SK-N-SH treated with all-trans-retinoic acid at 6 μM for 48 hours (cell line): Measurements from ENCODE around the gene MED8.

Experiments
- ATAC-seq: fragments of 200-7000 bp; cut with Tn5 transposase; 3 replicates; pipeline ENCODE4 v1.9.1; 2020; ENCODE audit warnings: mild to moderate bottlenecking, moderate library complexity
- ARNTL ChIP-seq: fragments of 450-650 bp; formaldehyde crosslinking; IDR thresholded peaks from 2 replicates; pipeline ENCODE4 v1.5.0; 2020; ENCODE audit warnings: low read depth, mild to moderate bottlenecking, moderate library complexity, borderline replicate concordance
- BACH2 ChIP-seq: fragments of 250-450 bp; sonication (Bioruptor Pico); IDR thresholded peaks from 2 replicates; pipeline ENCODE4 v1.9.0; 2021; ENCODE audit warnings: mild to moderate bottlenecking, borderline replicate concordance
- CSDC2 ChIP-seq: fragments of 250-450 bp; sonication (Bioruptor Pico); IDR thresholded peaks from 2 replicates; pipeline ENCODE4 v1.5.0; 2020; ENCODE audit warnings: mild to moderate bottlenecking, moderate library complexity
- ESRRG ChIP-seq: fragments of 250-450 bp; sonication (Bioruptor Pico); IDR thresholded peaks from 2 replicates; pipeline ENCODE4 v1.6.1; 2021; ENCODE audit warnings: mild to moderate bottlenecking
- GLIS3 ChIP-seq: fragments of 250-450 bp; sonication (Bioruptor Pico); IDR thresholded peaks from 2 replicates; pipeline ENCODE4 v1.5.0; 2020; ENCODE audit warnings: mild to moderate bottlenecking, moderate library complexity
- ISL1 ChIP-seq: fragments of 250-450 bp; sonication (Bioruptor Pico); IDR thresholded peaks from 2 replicates; pipeline ENCODE4 v2.1.2; 2022; ENCODE audit warnings: mild to moderate bottlenecking, moderate library complexity
- OSR1 ChIP-seq: fragments of 250-450 bp; sonication (Bioruptor Pico); IDR thresholded peaks from 2 replicates; pipeline ENCODE4 v1.8.0; 2022; ENCODE audit warnings: moderate library complexity, mild to moderate bottlenecking, inconsistent platforms
- PPARA ChIP-seq: fragments of 250-450 bp; sonication (Bioruptor Pico); IDR thresholded peaks from 2 replicates; pipeline ENCODE4 v1.5.0; 2020; ENCODE audit warnings: mild to moderate bottlenecking, borderline replicate concordance
- RARB ChIP-seq: fragments of 250-450 bp; sonication (Bioruptor Pico); IDR thresholded peaks from 2 replicates; pipeline ENCODE4 v1.8.0; 2021; ENCODE audit warnings: mild to moderate bottlenecking, moderate library complexity
- SNAI2 ChIP-seq: fragments of 250-450 bp; sonication (Bioruptor Pico); IDR thresholded peaks from 2 replicates; pipeline ENCODE4 v1.5.0; 2020; ENCODE audit warnings: mild to moderate bottlenecking, moderate library complexity
- TOX ChIP-seq: fragments of 250-450 bp; sonication (Bioruptor Pico); IDR thresholded peaks from 2 replicates; pipeline ENCODE4 v1.8.0; 2021; ENCODE audit warnings: mild to moderate bottlenecking, moderate library complexity, borderline replicate concordance
- ZC3H10 ChIP-seq: fragments of 250-450 bp; sonication (Bioruptor Pico); IDR thresholded peaks from 2 replicates; pipeline ENCODE4 v1.5.1; 2021; ENCODE audit warnings: mild to moderate bottlenecking, moderate library complexity
- ZFP30 ChIP-seq: fragments of 450-650 bp; formaldehyde crosslinking; IDR thresholded peaks from 2 replicates; pipeline ENCODE4 v1.5.0; 2022; ENCODE audit warnings: mild to moderate bottlenecking, moderate library complexity
- ZNF565 ChIP-seq: fragments of 450-650 bp; formaldehyde crosslinking; conservative IDR thresholded peaks from 2 replicates; pipeline ENCODE4 v1.5.0; 2020; ENCODE audit warnings: low read depth, mild to moderate bottlenecking, moderate library complexity
- ZNF70 ChIP-seq: fragments of 450-650 bp; formaldehyde crosslinking; IDR thresholded peaks from 2 replicates; pipeline ENCODE4 v1.5.0; 2020; ENCODE audit warnings: mild to moderate bottlenecking, moderate library complexity
- TF ChIP-seq, protein P1 (sequence below): fragments of 250-450 bp; sonication (Bioruptor Pico); IDR thresholded peaks from 2 replicates; pipeline ENCODE4 v1.5.1; 2021; ENCODE audit warnings: mild to moderate bottlenecking, moderate library complexity
- TF ChIP-seq, protein P2 (sequence below): fragments of 250-450 bp; sonication (Bioruptor Pico); IDR thresholded peaks from 2 replicates; pipeline ENCODE4 v1.5.0; 2020; ENCODE audit warnings: mild to moderate bottlenecking, moderate library complexity
- TF ChIP-seq, protein P3 (sequence below): fragments of 250-450 bp; sonication (Bioruptor Pico); IDR thresholded peaks from 2 replicates; pipeline ENCODE4 v1.8.0; 2020; ENCODE audit warnings: mild to moderate bottlenecking, moderate library complexity, borderline replicate concordance
- TF ChIP-seq, protein P4 (sequence below): fragments of 250-450 bp; sonication (Bioruptor Pico); IDR thresholded peaks from 2 replicates; pipeline ENCODE4 v1.8.0; 2021; ENCODE audit warnings: low read depth, mild to moderate bottlenecking, moderate library complexity, borderline replicate concordance
- TF ChIP-seq, protein P5 (sequence below): fragments of 250-450 bp; sonication (Bioruptor Pico); IDR thresholded peaks from 2 replicates; pipeline ENCODE4 v1.5.1; 2020; ENCODE audit warnings: low read depth, mild to moderate bottlenecking, moderate library complexity

MED8 gene

DNA sequence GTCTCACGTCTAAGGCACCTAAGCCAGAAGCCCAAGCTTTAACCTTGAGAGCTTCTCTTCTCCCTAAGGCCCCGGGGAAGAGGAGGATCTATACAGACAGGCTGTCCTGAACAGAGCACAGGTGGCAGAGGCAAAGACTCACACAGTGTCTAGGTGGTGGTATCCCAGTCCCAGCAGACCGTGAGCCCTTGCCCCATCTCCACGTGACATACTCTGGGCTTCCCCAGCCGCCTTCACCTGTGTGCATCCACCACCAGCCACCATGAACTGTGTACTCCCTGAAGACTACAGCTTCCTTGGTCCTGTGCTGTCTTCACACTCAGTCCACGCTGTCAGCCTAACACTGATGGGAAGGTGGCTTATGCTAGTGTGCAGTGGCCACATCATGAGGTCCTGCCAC, 31.8 kb upstream of the MED8 start:
- TF ChIP-seq OSR1 (CRISPR knock-in tag) (no peak), PPARA (CRISPR knock-in tag) (no peak), ESRRG (CRISPR knock-in tag) (no peak), BACH2 (CRISPR knock-in tag) (no peak), ISL1 (CRISPR knock-in tag) (no peak), TOX (CRISPR knock-in tag) (no peak), ZFP30 (CRISPR knock-in tag) (no peak), CSDC2 (CRISPR knock-in tag) (no peak), ZNF70 (no peak), RARB (CRISPR knock-in tag) (no peak), SNAI2 (no peak), ZC3H10 (CRISPR knock-in tag) (no peak), ARNTL (CRISPR knock-in tag) (no peak)
- TF ChIP-seq, protein P1, sequence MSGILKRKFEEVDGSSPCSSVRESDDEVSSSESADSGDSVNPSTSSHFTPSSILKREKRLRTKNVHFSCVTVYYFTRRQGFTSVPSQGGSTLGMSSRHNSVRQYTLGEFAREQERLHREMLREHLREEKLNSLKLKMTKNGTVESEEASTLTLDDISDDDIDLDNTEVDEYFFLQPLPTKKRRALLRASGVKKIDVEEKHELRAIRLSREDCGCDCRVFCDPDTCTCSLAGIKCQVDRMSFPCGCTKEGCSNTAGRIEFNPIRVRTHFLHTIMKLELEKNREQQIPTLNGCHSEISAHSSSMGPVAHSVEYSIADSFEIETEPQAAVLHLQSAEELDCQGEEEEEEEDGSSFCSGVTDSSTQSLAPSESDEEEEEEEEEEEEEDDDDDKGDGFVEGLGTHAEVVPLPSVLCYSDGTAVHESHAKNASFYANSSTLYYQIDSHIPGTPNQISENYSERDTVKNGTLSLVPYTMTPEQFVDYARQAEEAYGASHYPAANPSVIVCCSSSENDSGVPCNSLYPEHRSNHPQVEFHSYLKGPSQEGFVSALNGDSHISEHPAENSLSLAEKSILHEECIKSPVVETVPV (CRISPR knock-in tag) = no peak
- TF ChIP-seq, protein P2, sequence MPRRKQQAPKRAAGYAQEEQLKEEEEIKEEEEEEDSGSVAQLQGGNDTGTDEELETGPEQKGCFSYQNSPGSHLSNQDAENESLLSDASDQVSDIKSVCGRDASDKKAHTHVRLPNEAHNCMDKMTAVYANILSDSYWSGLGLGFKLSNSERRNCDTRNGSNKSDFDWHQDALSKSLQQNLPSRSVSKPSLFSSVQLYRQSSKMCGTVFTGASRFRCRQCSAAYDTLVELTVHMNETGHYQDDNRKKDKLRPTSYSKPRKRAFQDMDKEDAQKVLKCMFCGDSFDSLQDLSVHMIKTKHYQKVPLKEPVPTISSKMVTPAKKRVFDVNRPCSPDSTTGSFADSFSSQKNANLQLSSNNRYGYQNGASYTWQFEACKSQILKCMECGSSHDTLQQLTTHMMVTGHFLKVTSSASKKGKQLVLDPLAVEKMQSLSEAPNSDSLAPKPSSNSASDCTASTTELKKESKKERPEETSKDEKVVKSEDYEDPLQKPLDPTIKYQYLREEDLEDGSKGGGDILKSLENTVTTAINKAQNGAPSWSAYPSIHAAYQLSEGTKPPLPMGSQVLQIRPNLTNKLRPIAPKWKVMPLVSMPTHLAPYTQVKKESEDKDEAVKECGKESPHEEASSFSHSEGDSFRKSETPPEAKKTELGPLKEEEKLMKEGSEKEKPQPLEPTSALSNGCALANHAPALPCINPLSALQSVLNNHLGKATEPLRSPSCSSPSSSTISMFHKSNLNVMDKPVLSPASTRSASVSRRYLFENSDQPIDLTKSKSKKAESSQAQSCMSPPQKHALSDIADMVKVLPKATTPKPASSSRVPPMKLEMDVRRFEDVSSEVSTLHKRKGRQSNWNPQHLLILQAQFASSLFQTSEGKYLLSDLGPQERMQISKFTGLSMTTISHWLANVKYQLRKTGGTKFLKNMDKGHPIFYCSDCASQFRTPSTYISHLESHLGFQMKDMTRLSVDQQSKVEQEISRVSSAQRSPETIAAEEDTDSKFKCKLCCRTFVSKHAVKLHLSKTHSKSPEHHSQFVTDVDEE (CRISPR knock-in tag) = no peak
- ATAC-seq = no peak

DNA sequence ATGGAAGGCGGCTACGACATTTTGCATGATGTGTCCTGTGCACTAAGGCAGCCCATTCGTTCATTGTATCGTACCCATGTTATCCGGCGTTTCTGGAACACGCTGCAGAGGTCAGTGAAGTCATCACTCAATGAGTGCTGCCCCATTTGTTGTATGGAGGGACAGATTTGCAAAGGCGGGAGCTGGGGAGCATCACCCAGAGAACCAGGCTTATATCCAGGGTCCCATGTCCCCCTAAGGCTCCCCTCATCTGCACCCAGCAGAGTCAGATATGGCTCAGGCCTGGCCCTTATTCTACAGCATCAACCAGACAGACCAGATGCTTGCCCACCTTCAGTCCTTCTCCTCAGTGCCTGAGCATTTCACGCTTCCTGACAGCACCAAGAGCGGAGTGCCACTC, 31.3 kb upstream of the MED8 start:
- no peak for ATAC-seq
- TF ChIP-seq ZNF70 = no peak
- TF ChIP-seq, protein P3, sequence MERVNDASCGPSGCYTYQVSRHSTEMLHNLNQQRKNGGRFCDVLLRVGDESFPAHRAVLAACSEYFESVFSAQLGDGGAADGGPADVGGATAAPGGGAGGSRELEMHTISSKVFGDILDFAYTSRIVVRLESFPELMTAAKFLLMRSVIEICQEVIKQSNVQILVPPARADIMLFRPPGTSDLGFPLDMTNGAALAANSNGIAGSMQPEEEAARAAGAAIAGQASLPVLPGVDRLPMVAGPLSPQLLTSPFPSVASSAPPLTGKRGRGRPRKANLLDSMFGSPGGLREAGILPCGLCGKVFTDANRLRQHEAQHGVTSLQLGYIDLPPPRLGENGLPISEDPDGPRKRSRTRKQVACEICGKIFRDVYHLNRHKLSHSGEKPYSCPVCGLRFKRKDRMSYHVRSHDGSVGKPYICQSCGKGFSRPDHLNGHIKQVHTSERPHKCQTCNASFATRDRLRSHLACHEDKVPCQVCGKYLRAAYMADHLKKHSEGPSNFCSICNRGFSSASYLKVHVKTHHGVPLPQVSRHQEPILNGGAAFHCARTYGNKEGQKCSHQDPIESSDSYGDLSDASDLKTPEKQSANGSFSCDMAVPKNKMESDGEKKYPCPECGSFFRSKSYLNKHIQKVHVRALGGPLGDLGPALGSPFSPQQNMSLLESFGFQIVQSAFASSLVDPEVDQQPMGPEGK = no peak
- TF ChIP-seq TOX (CRISPR knock-in tag) = no peak
- TF ChIP-seq ISL1 (CRISPR knock-in tag) = no peak
- TF ChIP-seq ZNF565 (CRISPR knock-in tag) = no peak
- no peak for TF ChIP-seq ZC3H10 (CRISPR knock-in tag)
- TF ChIP-seq, protein P4, sequence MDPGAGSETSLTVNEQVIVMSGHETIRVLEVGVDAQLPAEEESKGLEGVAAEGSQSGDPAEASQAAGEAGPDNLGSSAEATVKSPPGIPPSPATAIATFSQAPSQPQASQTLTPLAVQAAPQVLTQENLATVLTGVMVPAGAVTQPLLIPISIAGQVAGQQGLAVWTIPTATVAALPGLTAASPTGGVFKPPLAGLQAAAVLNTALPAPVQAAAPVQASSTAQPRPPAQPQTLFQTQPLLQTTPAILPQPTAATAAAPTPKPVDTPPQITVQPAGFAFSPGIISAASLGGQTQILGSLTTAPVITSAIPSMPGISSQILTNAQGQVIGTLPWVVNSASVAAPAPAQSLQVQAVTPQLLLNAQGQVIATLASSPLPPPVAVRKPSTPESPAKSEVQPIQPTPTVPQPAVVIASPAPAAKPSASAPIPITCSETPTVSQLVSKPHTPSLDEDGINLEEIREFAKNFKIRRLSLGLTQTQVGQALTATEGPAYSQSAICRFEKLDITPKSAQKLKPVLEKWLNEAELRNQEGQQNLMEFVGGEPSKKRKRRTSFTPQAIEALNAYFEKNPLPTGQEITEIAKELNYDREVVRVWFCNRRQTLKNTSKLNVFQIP (CRISPR knock-in tag) = no peak
- TF ChIP-seq PPARA (CRISPR knock-in tag) = no peak
- TF ChIP-seq CSDC2 (CRISPR knock-in tag) = no peak
- TF ChIP-seq, protein P1 (CRISPR knock-in tag) = no peak
- TF ChIP-seq, all 23 proteins: peak for 0

DNA sequence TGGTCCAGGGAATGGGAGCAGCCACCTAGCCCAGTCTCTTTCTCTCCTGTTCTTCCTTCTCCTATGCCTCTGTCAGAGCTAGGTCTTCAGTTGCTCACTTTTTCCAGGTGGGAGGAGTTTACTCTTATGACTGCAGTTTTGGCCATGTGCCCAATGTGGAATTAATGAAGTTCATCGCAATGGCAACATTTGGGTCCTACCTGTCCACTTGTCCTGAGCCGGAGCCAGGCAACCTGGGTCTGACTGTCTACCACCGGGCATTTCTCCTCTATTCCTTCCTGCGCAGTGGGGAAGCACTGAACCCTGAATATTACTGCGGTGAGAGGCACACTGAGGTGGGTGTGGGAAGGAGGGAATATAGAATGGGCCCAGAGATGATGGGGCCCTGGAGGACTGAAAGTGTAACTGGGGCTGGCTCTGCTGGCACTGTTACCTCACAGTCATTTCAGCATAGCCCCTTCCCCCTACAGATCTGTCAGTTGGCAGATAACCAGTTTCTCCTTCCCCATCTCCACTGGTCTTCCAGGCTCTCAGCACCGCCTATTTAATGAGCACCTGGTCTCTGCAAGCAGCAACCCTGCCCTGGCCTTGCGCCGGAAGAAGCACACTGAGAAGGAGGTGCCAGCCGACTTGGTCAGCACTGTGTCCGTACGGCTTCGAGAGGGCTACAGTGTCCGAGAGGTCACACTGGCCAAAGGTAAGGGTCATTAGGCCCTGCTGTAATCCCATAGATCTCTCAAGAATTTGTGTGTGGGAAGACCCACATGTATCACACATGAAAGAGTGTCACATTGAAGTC, 30.2 kb upstream of the MED8 start:
- ATAC-seq = no peak
- TF ChIP-seq ESRRG (CRISPR knock-in tag) (no peak), PPARA (CRISPR knock-in tag) (no peak), CSDC2 (CRISPR knock-in tag) (no peak), GLIS3 (CRISPR knock-in tag) (no peak)
- TF ChIP-seq, protein P5, sequence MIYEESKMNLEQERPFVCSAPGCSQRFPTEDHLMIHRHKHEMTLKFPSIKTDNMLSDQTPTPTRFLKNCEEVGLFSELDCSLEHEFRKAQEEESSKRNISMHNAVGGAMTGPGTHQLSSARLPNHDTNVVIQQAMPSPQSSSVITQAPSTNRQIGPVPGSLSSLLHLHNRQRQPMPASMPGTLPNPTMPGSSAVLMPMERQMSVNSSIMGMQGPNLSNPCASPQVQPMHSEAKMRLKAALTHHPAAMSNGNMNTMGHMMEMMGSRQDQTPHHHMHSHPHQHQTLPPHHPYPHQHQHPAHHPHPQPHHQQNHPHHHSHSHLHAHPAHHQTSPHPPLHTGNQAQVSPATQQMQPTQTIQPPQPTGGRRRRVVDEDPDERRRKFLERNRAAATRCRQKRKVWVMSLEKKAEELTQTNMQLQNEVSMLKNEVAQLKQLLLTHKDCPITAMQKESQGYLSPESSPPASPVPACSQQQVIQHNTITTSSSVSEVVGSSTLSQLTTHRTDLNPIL (CRISPR knock-in tag) = no peak
- TF ChIP-seq, protein P4 (CRISPR knock-in tag) = no peak
- TF ChIP-seq, all 23 proteins: peak for 0
